LHCN-M2 (cell line): ENCODE data around the gene RGS19. TPM values are rescaled to one million over a fixed set of nuclear protein-coding genes. Genes with fewer than 3 reads are reported as not detected.

Experiments
- DNase-seq: peaks from one replicate; pipeline ENCODE4 v3.0.0-alpha.2; 2012; ENCODE audit warnings: low read depth
- total RNA-seq: library from RNA; depleted of rRNA; stranded (reverse); fragments of >200 nt; gene quantifications from 2 replicates; pipeline ENCODE4 v1.2.3, GENCODE V29; 2014

RGS19 gene
- total RNA-seq, 1 experiment from 2014 or later = 26.9 TPM

DNA sequence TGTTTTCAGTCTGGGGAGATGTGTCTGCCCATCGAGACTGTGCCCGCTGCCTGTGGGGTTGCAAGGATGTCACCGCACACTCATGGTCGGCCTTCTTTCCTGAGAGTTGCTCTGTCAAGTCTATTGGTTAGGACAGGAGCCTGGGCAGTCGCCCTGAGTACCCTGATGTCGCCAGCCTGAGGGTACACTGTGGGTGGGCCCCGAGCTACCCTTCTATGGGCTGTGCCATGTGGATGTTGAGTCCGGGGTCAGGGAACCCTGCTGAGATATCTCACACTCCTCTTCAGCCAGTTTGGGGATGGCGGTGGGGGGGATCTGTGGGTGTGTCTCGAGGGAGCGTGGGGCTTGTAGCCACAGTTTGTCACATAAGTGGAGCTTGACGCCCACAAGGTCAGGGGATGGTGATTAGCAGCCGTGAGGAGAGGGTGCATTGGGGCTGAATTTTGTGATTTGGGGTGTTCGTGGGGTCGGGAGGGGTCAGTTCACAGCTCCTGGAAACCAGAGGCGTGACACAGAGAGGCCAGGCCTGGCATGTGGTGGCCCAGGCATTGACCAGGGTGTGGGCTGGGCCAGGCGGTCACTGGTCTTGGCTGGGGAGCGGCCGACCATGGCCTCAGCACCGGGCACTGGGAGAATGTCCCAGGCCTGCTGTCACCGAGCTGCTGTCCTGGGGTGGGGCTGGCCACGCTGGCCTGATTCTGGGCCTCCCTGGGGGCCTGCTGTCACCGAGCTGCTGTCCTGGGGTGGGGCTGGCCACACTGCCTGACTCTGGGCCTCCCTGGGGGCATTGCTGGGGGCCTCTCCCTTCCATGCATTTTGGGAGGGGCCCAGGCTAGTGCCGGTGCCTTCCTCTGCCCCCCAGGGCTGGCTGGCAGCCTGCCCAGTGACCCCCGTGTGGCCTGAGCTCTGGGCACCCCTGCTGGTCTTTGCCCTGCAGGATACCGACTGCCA lies 29.7 kb upstream of the RGS19 start:
- DNase-seq = no peak

- no peak for DNase-seq
Observed at GRCh38 chr20:64107736-64108457, 28.6 kb upstream of the RGS19 start.

DNA sequence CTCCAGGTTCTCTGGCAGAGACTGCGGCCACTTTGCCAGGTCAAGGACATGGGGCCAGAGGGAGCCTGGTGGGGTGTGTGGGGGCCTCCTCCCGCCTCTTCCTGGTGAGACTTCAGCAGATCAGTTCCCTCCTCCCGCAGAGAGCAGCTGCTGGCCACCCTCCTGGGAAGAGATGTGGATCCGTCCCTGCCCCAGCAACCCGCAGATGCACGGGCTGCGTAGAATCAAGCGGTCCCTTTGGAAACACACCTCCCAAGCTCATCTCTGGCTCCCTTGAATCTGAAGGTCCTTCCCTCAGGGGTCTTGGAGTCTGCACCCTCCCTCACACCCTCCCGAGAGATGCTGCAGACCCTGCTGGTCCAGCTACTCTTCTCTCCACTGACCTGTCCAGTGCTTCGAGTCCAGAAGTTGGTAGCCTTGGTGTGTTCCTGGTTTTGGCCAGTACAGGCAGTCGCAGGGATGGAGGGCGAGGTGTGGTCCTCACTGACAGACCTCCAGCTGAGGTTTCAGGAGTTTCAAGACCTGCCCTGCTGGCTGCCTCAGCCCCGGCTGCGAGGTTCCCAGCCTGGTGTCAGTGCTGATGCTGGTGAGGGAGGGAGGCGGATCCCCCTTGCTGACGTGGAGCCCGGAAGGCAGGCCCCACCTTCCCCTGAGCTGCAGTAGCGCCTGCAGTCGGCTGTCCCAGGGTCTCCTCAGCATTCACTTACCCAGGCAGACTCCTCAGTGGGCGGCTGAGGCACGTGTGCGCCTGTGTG lies 27.8 kb upstream of the RGS19 start, which contains the start of gene NPBWR2:
TSS of gene NPBWR2 (minus strand) at position 585 of the 755 bp plus-strand sequence. CDS start 734 bp downstream, outside the sequence.
- no peak for DNase-seq

DNA sequence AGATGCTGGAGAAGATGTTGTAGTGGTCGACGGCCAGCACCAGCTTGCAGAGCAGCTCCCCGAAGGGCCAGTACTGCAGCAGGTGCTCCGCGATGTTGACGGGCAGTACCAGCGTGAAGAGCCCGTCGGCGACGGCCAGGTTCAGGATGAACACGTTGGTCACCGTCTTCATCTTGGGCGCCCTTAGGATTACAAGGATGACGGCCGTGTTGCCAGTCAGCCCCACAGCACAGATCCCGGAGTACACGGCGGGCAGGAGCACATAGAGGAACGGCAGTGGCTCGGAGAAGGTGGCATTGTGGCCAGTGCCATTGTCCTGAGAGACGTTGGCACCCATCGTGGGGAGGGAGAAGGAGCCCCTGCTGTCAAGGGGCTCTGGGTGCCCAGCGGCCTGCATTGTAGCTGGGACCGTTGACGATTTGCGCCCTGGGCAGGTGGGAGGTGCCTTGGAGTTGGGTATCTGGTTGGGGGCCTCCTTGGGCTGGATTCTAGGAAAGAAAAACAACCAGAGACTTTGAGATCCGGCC lies 27.2 kb upstream of the RGS19 start:
- no peak for DNase-seq

- no peak for DNase-seq
Observed at GRCh38 chr20:64105846-64106434, 26.6 kb upstream of the RGS19 start.

DNA sequence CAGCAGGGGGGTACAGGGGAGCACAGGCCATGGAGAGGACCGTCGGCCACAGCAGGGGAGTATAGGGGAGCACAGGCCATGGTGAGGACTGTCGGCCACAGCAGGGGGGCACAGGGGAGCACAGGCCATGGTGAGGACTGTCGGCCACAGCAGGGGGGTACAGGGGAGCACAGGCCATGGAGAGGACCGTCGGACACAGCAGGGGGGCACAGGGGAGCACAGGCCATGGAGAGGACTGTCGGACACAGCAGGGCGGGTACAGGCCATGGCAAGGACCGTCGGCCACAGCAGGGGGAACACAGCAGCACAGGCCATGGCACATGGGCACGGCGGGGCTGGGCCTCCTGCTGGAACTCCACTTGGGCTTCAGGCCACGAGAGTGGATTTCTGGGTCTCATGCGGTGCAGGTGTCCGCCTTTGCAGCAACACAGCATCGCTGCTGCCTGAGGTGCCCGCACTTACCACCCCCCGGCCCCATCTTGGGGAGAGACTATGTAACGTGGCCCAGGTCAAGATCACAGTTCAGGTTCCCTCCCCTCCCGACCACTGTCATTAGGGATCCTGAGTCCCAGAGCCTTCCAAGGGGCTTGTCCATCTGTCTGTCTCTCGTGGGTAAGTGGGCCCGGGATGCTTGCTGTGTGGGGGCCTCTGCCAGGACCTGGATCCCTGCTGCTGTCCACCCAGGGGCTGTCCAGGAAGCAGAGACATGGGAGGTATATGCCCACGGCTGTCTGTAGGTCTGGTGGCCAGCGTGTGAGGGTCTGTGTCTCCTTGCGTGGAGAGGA lies 25.5 kb upstream of the RGS19 start:
- no peak for DNase-seq

DNA sequence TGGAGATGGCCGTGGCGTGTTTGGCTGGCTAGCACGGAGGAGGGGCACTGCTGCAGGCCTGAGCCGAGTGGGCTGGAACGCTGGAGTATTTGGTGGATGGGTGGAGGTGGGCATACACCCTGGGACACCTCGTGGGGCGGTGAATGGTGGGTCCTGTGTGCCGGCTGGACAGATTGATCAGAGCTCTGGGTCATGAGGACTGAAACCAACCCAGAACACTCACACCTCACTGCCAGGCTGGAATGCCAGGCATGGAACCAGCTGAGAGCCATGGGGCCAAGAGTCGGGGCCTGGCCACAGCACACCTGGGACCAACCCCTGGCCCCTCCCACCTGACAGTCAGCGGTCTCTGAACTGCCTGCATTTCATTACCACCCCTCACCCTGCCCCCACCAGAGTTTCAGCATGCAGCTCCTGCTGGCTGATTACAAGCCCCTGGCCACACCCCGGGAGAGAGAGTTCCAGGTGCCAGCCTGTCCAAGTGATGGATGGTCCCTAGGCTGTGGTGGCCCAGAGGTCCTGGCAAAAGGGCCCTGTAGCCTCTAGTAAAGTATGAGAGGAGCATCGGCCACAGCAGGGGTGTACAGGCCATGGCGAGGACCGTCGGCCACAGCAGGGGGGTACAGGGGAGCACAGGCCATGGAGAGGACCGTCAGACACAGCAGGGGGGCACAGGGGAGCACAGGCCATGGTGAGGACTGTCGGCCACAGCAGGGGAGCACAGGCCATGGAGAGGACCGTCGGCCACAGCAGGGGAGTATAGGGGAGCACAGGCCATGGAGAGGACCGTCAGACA lies 24.8 kb upstream of the RGS19 start:
- no peak for DNase-seq

- no peak for DNase-seq
Observed at GRCh38 chr20:64102647-64103354, 23.5 kb upstream of the RGS19 start.

GRCh38 chr20:64101731-64102621 lies 22.7 kb upstream of the RGS19 start:
- DNase-seq = no peak

DNA sequence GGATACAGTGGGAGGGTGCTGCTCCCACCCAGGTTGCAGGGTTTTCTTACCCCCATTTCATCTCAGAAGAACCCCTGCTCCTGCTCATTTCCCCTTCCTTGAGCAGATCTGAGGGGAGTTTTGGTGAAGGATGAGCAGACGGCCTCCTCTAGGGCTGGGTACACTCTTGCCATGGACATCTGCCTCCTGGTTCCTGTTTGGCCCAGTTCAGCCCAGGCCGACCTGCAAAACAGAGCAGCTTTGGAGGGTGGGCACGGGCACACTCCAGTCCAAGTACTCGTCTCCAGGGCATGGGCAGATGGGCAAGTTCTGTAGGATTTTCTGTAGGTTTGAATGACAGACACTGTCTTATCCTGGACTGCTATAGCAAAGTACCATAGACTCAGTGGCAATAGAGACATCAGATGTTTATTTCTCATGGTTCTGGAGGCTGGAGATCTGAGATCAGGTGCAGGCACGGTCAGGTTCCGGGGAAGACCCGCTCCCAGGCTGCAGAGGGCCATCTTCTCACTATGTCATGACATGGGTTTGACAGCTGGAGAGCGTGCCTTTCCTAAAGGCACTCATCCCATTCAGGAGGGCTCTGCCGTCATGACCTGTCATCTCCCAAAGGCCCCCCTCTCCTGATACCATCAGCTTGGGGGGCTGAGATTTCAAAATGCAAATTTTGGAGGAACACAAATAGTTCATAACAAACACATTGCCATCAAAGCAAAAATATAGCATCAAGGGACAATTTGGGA lies 21.8 kb upstream of the RGS19 start:
- no peak for DNase-seq

DNA sequence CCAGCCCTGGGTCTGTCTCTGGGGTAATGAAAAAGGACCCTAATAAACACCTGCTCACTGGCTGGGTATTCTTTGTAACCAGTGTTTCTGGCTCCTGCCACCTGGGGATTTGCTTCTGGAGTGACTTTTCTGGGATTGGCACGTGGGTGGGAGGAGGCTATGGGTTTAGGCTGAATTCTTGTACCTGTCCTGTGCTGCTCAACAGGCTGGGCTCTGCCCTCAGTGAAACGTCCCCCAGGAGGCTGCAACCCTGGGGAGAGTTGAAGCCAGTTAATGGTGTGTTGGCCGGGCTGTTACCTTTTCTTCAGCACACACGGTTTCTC lies 21.2 kb upstream of the RGS19 start:
- no peak for DNase-seq

- no peak for DNase-seq
Observed at GRCh38 chr20:64099880-64100565, 20.7 kb upstream of the RGS19 start.

DNA sequence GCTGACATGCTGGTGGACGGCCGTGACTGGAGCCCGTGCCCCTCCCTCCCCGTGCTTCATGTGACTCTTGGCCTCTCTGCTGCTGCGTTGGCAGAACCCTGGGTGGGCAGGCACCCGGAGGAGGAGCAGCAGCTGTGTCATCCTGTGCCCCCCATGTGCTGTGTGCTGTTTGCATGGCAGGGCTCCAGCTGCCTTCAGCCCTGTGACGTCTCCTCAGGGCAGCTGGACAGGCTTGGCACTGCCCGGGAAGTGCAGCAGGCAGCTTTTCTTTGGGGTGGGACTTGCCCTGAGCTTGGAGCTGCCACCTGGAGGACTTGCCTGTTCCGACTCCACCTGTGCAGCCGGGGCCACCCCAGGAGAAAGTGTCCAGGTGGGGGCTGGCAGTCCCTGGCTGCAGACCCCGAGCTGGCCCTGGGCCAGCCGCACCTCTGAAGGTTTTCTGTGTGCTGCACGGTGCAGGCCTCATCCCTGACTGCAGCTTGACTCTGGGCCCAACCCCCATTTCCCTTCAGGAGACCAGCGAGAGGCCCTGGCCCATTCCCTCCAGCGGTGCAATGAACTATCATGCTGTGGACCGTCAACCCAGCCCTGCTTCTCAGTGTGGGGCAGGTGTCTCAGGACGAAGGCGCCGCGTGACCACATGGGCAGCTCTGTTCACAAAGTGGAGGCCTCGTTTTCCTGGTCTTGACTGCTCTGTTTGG lies 19.9 kb upstream of the RGS19 start:
- DNase-seq = no peak

- DNase-seq = no peak
Observed at GRCh38 chr20:64098471-64099013, 19.2 kb upstream of the RGS19 start.

DNA sequence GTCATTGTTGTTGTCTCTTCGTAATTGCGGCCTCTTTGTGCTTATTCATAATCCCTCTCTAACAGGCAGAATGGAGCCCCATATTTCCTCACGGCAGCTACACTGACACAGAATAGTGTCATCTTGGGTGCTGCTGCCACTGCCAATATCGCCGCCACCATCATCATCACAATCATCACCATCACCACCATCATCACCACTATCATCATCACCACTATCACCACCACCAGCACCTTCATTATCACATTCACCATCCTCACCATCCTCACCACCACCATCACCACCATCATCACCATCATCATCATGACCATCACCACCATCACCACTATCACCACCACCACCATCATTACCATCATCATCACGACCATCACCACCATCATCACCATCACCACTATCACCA lies 17.2 kb upstream of the RGS19 start:
- DNase-seq = no peak

DNA sequence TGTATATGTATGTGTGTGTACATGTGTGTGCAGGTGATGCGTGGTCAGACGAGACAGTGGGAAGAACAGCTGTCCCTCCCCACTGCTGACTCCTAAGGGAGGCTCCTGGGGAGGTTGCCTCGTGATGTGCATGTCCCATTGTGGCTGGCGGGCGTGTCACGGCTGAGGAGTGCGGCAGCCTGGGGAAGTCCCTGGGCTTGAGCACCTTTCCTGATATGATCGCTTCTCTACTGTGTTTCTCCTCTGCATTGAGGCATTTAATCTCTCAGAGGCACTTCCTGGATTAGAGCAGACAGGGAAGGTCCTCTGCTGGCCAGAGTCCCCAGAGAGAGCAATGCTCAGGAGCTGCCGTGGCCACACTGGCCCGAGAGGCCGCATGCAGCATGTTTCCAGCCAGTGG lies 16.6 kb upstream of the RGS19 start:
- DNase-seq = no peak
